HG03439 (cell line): ENCODE results near the gene PLXNA2.

Experiments
- ATAC-seq: cut with Tn5 transposase; IDR thresholded peaks from one replicate; pipeline ENCODE4 v1.9.1; 2021; ENCODE audit warnings: mild to moderate bottlenecking, moderate library complexity; ENCODE audit not compliant: unreplicated experiment

The PLXNA2 gene

DNA sequence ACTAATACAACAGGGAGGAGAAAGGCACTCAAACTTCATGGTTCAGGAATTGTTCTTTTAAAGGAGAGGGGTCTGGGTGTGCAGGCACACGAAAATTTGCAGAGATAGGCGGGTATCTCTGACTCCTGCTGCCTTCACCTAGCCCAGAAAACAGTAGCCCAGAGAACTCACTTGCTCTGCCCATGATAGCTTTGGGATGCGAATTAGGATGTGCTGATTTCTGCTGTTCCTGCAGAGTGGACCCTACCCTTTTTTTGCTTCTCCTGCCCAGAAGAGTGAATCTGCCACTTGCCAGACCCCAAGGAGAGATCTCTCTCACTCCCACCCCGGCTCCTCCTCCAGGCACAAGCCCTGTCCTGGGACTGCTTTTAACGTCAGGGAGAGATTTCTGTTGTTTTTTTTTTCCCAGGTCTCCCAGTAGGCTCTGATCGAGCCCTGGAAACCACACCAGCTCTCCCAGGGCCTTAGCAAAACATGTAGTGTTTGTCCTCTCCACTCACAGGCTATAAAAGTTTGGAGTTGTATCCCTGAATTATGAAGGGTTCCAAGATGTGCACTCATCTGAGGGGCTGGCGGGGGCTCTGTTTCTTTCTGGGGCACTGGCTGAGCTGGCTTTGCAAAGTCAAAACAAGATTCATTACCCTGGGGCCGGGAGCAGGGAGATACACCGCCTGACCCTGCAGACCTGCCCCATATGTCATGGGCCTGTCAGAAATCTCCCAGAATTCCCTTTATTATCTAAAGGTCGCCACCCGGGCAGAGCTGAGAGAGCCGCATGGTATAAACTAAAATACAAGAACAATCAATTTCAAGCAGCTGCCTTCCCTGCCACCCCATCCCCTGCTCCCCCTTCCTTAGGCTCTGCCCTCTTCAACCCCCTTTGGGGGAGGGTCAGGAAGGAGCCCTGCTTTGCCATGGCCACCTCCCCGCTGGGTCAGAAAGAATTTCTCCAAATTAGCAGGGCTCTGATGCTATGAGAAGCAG lies 17.9 kb downstream of the PLXNA2 start:
- no peak for ATAC-seq

GRCh38 chr1:208224192-208224713 lies 19.9 kb downstream of the PLXNA2 start:
- ATAC-seq = no peak

DNA sequence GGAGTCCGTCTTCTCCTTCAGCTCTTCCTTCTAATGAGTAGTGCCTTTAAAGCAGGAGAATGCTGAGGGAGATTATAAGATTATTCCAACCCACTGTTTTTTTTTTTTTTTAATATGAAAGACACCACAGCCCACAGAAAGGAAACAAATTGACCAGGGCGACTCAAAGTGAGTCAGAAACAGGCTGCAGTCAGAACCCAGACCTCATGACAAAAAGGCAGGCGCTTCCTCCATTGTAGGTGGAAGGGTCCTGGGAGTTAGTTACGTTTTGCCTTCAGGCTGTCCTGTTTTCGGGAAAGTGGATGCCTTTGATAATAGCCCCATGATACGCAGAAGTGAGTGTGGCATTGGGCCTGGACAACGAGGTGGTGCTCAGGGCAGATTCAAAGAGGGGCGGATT lies 21.0 kb downstream of the PLXNA2 start:
- ATAC-seq = no peak

DNA sequence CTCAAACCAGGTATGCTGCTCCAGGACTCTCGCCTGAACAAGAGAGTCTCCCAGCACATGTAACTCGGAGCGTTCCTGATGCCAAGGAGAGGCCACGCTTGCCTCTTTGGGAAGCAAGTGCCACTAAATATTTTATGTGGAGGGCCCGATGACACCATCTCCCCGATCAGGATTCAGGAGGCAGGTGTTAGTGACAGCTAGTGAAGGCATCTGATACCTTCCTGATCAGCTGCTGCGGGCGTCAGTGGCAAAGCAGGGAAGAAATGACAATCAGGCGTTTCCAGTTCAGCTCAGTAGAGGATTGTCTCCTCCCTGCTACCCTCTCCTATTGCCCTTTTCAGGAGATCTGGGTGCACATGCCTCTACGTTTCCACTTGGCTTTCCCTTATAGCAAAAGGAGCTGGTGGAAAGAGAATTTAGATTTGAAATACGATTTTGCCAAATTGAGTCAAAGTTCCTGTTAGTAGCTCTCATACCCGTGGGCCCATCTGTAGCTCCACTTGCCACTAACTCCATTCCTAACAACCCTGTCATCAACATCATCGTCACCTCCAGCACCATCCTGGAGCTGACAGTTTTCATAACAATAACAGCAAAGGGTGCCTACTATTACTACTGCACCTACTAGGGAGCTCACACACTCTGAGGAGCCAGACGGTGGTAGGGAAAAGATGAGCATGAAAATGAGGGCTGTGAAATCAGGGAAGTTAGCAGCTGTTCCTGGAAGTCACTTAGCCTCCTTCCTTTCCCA lies 21.6 kb downstream of the PLXNA2 start:
- ATAC-seq = no peak

- ATAC-seq = no peak
Observed at GRCh38 chr1:208221291-208221622, 22.9 kb downstream of the PLXNA2 start.

- ATAC-seq = no peak
Observed at GRCh38 chr1:208219659-208220282, 24.4 kb downstream of the PLXNA2 start.

GRCh38 chr1:208219098-208219658 lies 25.0 kb downstream of the PLXNA2 start:
- ATAC-seq = no peak

GRCh38 chr1:208218237-208219097 lies 25.7 kb downstream of the PLXNA2 start:
- ATAC-seq = no peak

GRCh38 chr1:208217781-208218180 lies 26.4 kb downstream of the PLXNA2 start:
- no peak for ATAC-seq

DNA sequence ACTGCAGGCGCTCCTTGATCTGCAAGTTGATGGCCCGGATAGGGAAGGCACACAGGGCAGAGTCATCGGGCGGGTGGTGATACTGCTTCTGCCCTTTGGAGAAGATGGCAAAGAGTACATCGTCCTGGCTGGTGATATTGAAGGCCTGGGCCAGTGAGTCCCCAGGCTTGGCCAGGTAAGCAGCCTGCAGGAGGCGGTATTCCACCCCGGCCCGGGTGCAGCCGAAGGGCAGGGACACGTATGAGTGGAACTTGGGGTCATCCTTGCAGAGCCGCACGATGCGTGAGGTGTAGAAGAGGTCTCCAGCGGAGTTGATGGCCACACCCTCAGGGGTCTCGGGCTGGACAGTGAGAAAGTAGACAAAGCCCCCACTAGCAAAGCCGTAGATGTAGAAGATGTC lies 27.4 kb downstream of the PLXNA2 start:
- ATAC-seq = no peak

GRCh38 chr1:208216062-208216461 lies 28.1 kb downstream of the PLXNA2 start:
- no peak for ATAC-seq

GRCh38 chr1:208215393-208215792 lies 28.8 kb downstream of the PLXNA2 start:
- ATAC-seq = no peak

DNA sequence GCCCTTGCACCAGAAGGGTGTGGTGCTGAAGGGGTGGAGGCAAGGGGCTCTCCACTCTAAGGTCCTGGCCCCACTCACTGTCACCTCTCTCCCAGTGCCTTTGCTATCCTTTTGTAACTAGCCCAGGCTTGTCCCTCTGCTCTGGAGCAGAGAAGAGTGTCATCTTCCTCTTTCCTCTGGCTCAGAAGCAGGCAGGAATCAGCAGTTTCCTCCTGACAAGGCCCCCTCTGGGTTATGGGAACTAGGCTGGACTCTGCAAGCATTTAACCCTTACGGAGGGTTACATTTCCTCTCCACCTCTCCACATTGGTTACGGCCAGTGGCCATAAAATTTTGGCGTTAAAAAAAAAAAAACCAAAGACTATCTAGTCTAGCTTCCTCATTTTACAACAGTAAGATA lies 30.4 kb downstream of the PLXNA2 start:
- no peak for ATAC-seq

DNA sequence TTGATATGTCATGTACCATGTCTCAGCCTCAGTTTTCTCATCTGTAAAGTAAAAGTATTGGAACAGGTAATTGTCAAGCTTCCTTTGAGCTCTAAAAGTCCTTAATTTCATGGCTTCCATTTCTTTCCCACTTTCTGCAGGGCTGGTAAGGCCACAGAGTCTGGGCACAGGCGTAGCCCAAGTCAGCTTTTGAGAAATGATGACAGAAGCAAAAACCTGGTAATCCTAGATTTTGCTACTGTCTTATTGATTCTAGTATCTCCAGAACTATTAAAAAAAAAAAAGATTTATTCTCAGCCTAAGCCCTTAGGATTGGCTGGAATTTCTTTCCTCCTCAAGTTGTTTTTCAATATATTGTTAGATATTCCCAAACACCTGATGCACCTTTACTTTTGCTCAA lies 31.3 kb downstream of the PLXNA2 start:
- no peak for ATAC-seq

GRCh38 chr1:208211921-208212843 lies 32.0 kb downstream of the PLXNA2 start:
- ATAC-seq = no peak

GRCh38 chr1:208209896-208210589 lies 34.1 kb downstream of the PLXNA2 start:
- ATAC-seq = no peak

DNA sequence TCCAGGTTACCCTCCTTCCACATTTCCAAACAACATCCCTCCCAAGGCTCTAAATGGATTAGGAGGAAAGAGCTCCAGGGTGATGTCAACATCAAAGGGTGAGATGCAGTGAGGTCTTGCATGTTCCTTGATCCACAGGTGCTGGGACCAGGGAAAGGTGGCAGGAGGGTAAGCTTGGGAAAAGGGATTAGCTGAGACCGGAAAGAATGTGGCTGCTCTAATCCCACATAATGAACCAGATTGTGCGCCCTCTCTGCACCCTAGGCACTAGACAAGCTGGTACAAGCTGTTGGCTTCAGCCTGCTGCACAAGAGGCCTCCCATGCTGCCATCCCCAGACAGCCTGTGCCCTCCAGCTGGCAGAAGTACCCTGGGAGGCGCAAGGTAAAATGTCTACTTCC lies 34.9 kb downstream of the PLXNA2 start:
- ATAC-seq = no peak

DNA sequence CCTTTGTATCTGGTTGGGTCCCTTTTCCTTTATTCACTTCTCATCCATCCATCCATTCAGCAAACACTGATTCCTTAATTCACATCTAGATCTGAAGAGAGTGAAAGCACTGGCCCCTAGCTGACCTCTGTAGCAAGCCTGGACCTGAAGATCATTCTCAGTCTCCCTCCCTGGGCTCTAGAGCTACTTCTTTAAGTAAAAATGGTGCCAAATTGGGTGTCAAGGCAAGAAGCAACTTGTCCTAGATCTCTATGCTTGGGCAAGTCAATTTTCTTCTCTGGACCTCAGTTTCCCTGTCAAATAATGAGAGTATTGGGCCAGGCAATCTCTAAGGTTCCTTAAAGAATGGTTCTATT lies 36.1 kb downstream of the PLXNA2 start:
- ATAC-seq = peak; percentile 33
